HepG2 (cell line): ENCODE results near the gene ANKRD60. TPM values are rescaled to one million over a fixed set of nuclear protein-coding genes. Genes with fewer than 3 reads are reported as not detected.

Experiments
- ATAC-seq: fragments of 200-7000 bp; cut with Tn5 transposase; 3 replicates; pipeline ENCODE4 v1.9.1; 2020; ENCODE audit warnings: mild to moderate bottlenecking, moderate library complexity
- BruUV-seq: library from RNA; stranded (reverse); fragments of 400-500 nt; replicated peaks from 2 replicates; lab custom pipeline; 2021; lab: Mats Ljungman, UMichigan
- CTCF ChIA-PET: fragments of 300-600 bp; formaldehyde crosslinking; extraction: SDS; loops from one replicate; lab custom pipeline; 2021; ENCODE audit warnings: low total read pairs, inconsistent platforms, low intra/inter-chr PET ratio; lab: Yijun Ruan, JAX
- POLR2A ChIA-PET: fragments of 350-600 bp; sonication (Branson Sonifier 250); formaldehyde crosslinking; loops from one replicate; lab custom pipeline; 2020; ENCODE audit warnings: antibody characterized with exemption, inconsistent platforms; lab: Yijun Ruan, JAX
- DNase-seq: peaks from one replicate; pipeline ENCODE4 v3.0.0-alpha.2; 2015; ENCODE audit warnings: low spot score
- FAIRE-seq: peaks from 3 replicates; lab custom pipeline; 2011; peaks lifted over from hg19 to GRCh38; lab: Jason Lieb, UNC
- H2AFZ ChIP-seq: one replicate; pipeline ENCODE4 v1.6.1; 2011; ENCODE audit warnings: low read length, inconsistent platforms
- H3K27ac ChIP-seq: fragments of 300-600 bp; 3 replicates; pipeline ENCODE4 v1.8.0; 2011; ENCODE audit warnings: mixed run types, mild to moderate bottlenecking, mixed read lengths, low read length, inconsistent platforms; ENCODE audit not compliant: insufficient read depth; ENCODE audit errors: extremely low read length
- H3K27me3 ChIP-seq, 2 experiments: fragments of 200-600 bp in 1 of 2; 2 replicates in 1 of 2; 3 replicates in 1 of 2; pipeline versions ENCODE4 v1.6.0 to v1.8.0; 2011; ENCODE audit warnings: low read length in 2 of 2, mild to moderate bottlenecking in 2 of 2, moderate library complexity in 2 of 2, inconsistent platforms in 1 of 2; ENCODE audit not compliant: insufficient read depth in 2 of 2, control insufficient read depth in 1 of 2
- H3K36me3 ChIP-seq, 2 experiments: fragments of 200-600 bp in 1 of 2; replicated peaks in 1 of 2; 2 replicates in 1 of 2; 3 replicates in 1 of 2; pipeline versions ENCODE4 v1.5.1 to v1.8.0; 2011; ENCODE audit warnings: low read length in 2 of 2, inconsistent platforms in 1 of 2; ENCODE audit not compliant: insufficient read depth in 2 of 2, control insufficient read depth in 1 of 2
- H3K4me1 ChIP-seq: 2 replicates; pipeline ENCODE4 v1.5.1; 2012; ENCODE audit warnings: low read length, inconsistent platforms; ENCODE audit not compliant: insufficient read depth
- H3K4me2 ChIP-seq: 2 replicates; pipeline ENCODE4 v1.6.0; 2011; ENCODE audit warnings: low read depth, low read length, inconsistent platforms
- H3K4me3 ChIP-seq, 3 experiments: fragments of 200-600 bp in 1 of 3; sonication (generic), shearing (Covaris generic) in 1 of 3; replicated peaks in 1 of 3; 2 replicates each; pipeline ENCODE4 v1.5.1; 2011 to 2016; ENCODE audit warnings: low read length in 3 of 3, inconsistent platforms in 2 of 3, low read depth in 2 of 3, mild to moderate bottlenecking in 2 of 3, control low read depth in 1 of 3, mixed read lengths in 1 of 3; ENCODE audit not compliant: insufficient read depth in 1 of 3
- H3K79me2 ChIP-seq: one replicate; pipeline ENCODE4 v1.6.1; 2011; ENCODE audit warnings: low read length, inconsistent platforms; ENCODE audit not compliant: insufficient read depth
- H3K9ac ChIP-seq: 2 replicates; pipeline ENCODE4 v1.6.0; 2011; ENCODE audit warnings: mild to moderate bottlenecking, low read depth, low read length, inconsistent platforms; ENCODE audit not compliant: insufficient read depth
- H3K9me3 ChIP-seq: 2 replicates; pipeline ENCODE4 v1.5.1; 2012; ENCODE audit warnings: mild to moderate bottlenecking, low read length
- H4K20me1 ChIP-seq: 2 replicates; pipeline ENCODE4 v1.6.0; 2011; ENCODE audit warnings: inconsistent platforms, mild to moderate bottlenecking, low read length, moderate library complexity; ENCODE audit not compliant: insufficient read depth
- ATM ChIP-seq: fragments of 450-650 bp; IDR thresholded peaks from 2 replicates; pipeline ENCODE4 v1.7.1; 2017; ENCODE audit warnings: mild to moderate bottlenecking, borderline replicate concordance
- CC2D1A ChIP-seq: sonication (generic); formaldehyde crosslinking; IDR thresholded peaks from 2 replicates; pipeline ENCODE4 v1.8.1; 2023; ENCODE audit warnings: mild to moderate bottlenecking, missing genetic modification reagents
- JUN ChIP-seq: sonication (generic); formaldehyde crosslinking; IDR thresholded peaks from 2 replicates; pipeline ENCODE4 v1.4.0; 2020; ENCODE audit warnings: mild to moderate bottlenecking, missing genetic modification reagents
- MAFF ChIP-seq: IDR thresholded peaks from 2 replicates; pipeline ENCODE4 v1.6.1; 2011; ENCODE audit warnings: low read depth, low read length, improper control_type of control experiment
- MAFK ChIP-seq, 2 experiments: IDR thresholded peaks in 1 of 2; conservative IDR thresholded peaks in 1 of 2; 2 replicates each; pipeline ENCODE4 v1.6.1; 2011; ENCODE audit warnings: improper control_type of control experiment in 2 of 2, low read length in 2 of 2
- MTF2 ChIP-seq: sonication (generic); formaldehyde crosslinking; IDR thresholded peaks from 2 replicates; pipeline ENCODE4 v1.5.0; 2020; ENCODE audit warnings: missing genetic modification reagents, borderline replicate concordance
- MZF1 ChIP-seq: sonication (generic); formaldehyde crosslinking; IDR thresholded peaks from 2 replicates; pipeline ENCODE4 v1.8.1; 2023; ENCODE audit warnings: mild to moderate bottlenecking, missing genetic modification reagents, borderline replicate concordance
- SMARCC2 ChIP-seq: fragments of 450-650 bp; IDR thresholded peaks from 2 replicates; pipeline ENCODE4 v1.6.1; 2017; ENCODE audit warnings: antibody characterized with exemption, mild to moderate bottlenecking
- TEAD2 ChIP-seq: sonication (generic); formaldehyde crosslinking; IDR thresholded peaks from 2 replicates; pipeline ENCODE4 v1.9.0; 2021; ENCODE audit warnings: missing genetic modification reagents
- THAP11 ChIP-seq: IDR thresholded peaks from 2 replicates; pipeline ENCODE4 v1.6.1; 2016; ENCODE audit warnings: missing biosample characterization, missing genetic modification reagents
- ZMYM3 ChIP-seq: sonication (generic); formaldehyde crosslinking; IDR thresholded peaks from 2 replicates; pipeline ENCODE4 v1.5.1; 2020; ENCODE audit warnings: mild to moderate bottlenecking, missing genetic modification reagents
- ZNF10 ChIP-seq: sonication (generic); formaldehyde crosslinking; IDR thresholded peaks from 2 replicates; pipeline ENCODE4 v1.4.0; 2020; ENCODE audit warnings: mild to moderate bottlenecking, low read depth, missing genetic modification reagents, borderline replicate concordance
- WGBS: methylation state at CpG from one replicate; pipeline ENCODE4 v1.1.6; 2017; ENCODE audit warnings: low lambda C conversion rate; 5-methylcytosine and 5-hydroxymethylcytosine counted together
- in situ Hi-C: cut with HindIII; loops from 2 replicates; pipeline ENCODE4 v1.10.0; 2017; ENCODE audit warnings: low pct_unique_long_range_greater_than_20kb; ENCODE audit not compliant: extremely low pct_ligation_motif_present
- intact Hi-C: fragments of 100-400 bp; cut with micrococcal nuclease; formaldehyde crosslinking; loops from one replicate; pipeline ENCODE4 v1.10.0; 2022; ENCODE audit not compliant: unreplicated experiment
- polyA plus RNA-seq, 8 experiments: library from polyadenylated mRNA; depleted of rRNA in 3 of 8; stranded (reverse) in 7 of 8; unstranded in 1 of 8; fragments of >200 nt; fragmentation: Illumina TruSeq in 4 of 8; extraction: Trizol in 4 of 8; gene quantifications; 2 replicates each; pipeline versions ENCODE4 v1.2.1 to v1.2.3, GENCODE V29; 2011 to 2016; ENCODE audit warnings: low read depth in 4 of 8, missing spikeins in 1 of 8, mixed read lengths in 1 of 8; ENCODE audit not compliant: insufficient read depth in 1 of 8
- total RNA-seq, 5 experiments: library from RNA; depleted of rRNA; stranded (reverse); fragments of >200 nt; fragmentation: Illumina TruSeq; extraction: Trizol; gene quantifications; 2 replicates each; pipeline ENCODE4 v1.2.3, GENCODE V29; 2016; ENCODE audit warnings: low read depth in 1 of 5
- TF ChIP-seq, protein P1 (sequence below): sonication (generic); formaldehyde crosslinking; IDR thresholded peaks from 2 replicates; pipeline ENCODE4 v1.8.0; 2022; ENCODE audit warnings: mild to moderate bottlenecking, missing genetic modification reagents, moderate library complexity
- TF ChIP-seq, protein P2 (sequence below): sonication (generic); formaldehyde crosslinking; IDR thresholded peaks from 2 replicates; pipeline ENCODE4 v1.8.0; 2022; ENCODE audit warnings: missing genetic modification reagents, mild to moderate bottlenecking, moderate library complexity, borderline replicate concordance
- TF ChIP-seq, protein P3 (sequence below): sonication (generic); formaldehyde crosslinking; IDR thresholded peaks from 2 replicates; pipeline ENCODE4 v1.4.0; 2020; ENCODE audit warnings: missing genetic modification reagents, borderline replicate concordance

ANKRD60 gene
- total and polyA plus RNA-seq, 2 of the 13 experiments (the other 11 are each of a cell fraction or from before 2014, with no cell fraction given): not detected

DNA sequence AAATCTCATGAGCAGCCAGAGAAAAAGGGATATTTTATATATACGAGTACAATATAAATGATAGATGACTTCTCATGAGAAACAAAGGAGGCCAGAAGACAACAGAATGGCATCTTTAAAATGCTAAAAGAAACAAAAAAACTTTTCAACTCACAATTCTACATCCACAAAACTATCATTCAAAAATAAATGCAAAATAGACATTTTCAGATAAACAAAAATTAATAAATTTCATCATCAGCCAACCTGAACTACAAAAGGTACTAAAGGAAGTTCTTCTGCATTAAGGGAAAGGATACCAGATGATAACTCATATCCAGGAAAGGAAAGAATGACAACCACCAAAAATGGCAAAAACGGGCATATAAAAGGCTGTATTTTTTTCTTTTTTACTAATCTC lies 27.9 kb upstream of the ANKRD60 start:
- 64% methylated on average over 2 of the region's 2 CpGs for WGBS
- H3K4me3 ChIP-seq: no peak overlapping the region
- in situ Hi-C loops (no loop called here), intact Hi-C loops (no loop called here)
- H3K36me3 ChIP-seq: no peaks in the 10 kb centered on the region
- ATAC-seq (no peak), DNase-seq (no peak), FAIRE-seq (no peak)
- no peaks in the 10 kb centered on the region for H3K79me2 ChIP-seq
- ChIA-PET CTCF (no interaction called here), POLR2A (no interaction called here)
- H3K9ac ChIP-seq: no peak overlapping the region
- H3K27ac ChIP-seq: no peak overlapping the region
- H3K27me3 ChIP-seq: no peaks in the 10 kb centered on the region
- 0 out of 2 replicates have a peak, but pooled peaks cover 5% of the 10 kb centered on the region for H3K9me3 ChIP-seq
- H3K4me2 ChIP-seq: no peak overlapping the region
- BruUV-seq: no TSS peak
- H3K4me1 ChIP-seq: peaks cover 12% of the 10 kb centered on the region
- no peak overlapping the region for H2AFZ ChIP-seq
- no peaks in the 10 kb centered on the region for H4K20me1 ChIP-seq
- TF ChIP-seq CC2D1A (CRISPR knock-in tag) (no peak), MTF2 (CRISPR knock-in tag) (no peak), MAFF (peak; percentile 10; the same call in 1 of the 2 replicates), ZMYM3 (CRISPR knock-in tag) (no peak), MAFK (conservative IDR thresholded peaks at IDR 0.05 in 1 of 2, IDR thresholded peaks at IDR 0.05 in 1 of 2; ENCODE audit: low read length in 2 of 2) (peak; percentile 38 to 61; a peak in 2 of 4 replicates), TEAD2 (CRISPR knock-in tag) (no peak), JUN (CRISPR knock-in tag) (no peak), MZF1 (CRISPR knock-in tag) (no peak), ZNF10 (CRISPR knock-in tag) (no peak), ATM (no peak), SMARCC2 (no peak), THAP11 (CRISPR knock-in tag) (no peak)
- TF ChIP-seq, protein P1, sequence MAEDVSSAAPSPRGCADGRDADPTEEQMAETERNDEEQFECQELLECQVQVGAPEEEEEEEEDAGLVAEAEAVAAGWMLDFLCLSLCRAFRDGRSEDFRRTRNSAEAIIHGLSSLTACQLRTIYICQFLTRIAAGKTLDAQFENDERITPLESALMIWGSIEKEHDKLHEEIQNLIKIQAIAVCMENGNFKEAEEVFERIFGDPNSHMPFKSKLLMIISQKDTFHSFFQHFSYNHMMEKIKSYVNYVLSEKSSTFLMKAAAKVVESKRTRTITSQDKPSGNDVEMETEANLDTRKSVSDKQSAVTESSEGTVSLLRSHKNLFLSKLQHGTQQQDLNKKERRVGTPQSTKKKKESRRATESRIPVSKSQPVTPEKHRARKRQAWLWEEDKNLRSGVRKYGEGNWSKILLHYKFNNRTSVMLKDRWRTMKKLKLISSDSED (CRISPR knock-in tag): no peak
- TF ChIP-seq, protein P2, sequence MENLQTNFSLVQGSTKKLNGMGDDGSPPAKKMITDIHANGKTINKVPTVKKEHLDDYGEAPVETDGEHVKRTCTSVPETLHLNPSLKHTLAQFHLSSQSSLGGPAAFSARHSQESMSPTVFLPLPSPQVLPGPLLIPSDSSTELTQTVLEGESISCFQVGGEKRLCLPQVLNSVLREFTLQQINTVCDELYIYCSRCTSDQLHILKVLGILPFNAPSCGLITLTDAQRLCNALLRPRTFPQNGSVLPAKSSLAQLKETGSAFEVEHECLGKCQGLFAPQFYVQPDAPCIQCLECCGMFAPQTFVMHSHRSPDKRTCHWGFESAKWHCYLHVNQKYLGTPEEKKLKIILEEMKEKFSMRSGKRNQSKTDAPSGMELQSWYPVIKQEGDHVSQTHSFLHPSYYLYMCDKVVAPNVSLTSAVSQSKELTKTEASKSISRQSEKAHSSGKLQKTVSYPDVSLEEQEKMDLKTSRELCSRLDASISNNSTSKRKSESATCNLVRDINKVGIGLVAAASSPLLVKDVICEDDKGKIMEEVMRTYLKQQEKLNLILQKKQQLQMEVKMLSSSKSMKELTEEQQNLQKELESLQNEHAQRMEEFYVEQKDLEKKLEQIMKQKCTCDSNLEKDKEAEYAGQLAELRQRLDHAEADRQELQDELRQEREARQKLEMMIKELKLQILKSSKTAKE: no peak
- TF ChIP-seq, protein P3, sequence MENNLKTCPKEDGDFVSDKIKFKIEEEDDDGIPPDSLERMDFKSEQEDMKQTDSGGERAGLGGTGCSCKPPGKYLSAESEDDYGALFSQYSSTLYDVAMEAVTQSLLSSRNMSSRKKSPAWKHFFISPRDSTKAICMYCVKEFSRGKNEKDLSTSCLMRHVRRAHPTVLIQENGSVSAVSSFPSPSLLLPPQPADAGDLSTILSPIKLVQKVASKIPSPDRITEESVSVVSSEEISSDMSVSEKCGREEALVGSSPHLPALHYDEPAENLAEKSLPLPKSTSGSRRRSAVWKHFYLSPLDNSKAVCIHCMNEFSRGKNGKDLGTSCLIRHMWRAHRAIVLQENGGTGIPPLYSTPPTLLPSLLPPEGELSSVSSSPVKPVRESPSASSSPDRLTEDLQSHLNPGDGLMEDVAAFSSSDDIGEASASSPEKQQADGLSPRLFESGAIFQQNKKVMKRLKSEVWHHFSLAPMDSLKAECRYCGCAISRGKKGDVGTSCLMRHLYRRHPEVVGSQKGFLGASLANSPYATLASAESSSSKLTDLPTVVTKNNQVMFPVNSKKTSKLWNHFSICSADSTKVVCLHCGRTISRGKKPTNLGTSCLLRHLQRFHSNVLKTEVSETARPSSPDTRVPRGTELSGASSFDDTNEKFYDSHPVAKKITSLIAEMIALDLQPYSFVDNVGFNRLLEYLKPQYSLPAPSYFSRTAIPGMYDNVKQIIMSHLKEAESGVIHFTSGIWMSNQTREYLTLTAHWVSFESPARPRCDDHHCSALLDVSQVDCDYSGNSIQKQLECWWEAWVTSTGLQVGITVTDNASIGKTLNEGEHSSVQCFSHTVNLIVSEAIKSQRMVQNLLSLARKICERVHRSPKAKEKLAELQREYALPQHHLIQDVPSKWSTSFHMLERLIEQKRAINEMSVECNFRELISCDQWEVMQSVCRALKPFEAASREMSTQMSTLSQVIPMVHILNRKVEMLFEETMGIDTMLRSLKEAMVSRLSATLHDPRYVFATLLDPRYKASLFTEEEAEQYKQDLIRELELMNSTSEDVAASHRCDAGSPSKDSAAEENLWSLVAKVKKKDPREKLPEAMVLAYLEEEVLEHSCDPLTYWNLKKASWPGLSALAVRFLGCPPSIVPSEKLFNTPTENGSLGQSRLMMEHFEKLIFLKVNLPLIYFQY (CRISPR knock-in tag): no peak
